ENCODE results near the gene FXYD5. TPM values are rescaled to one million over a fixed set of nuclear protein-coding genes. Genes with fewer than 3 reads are reported as not detected.

Gene FXYD5
- total RNA-seq, 6 experiments from 2014 or later, result 317 to 417 (median 353) TPM

- Mint-ChIP-seq H3K36me3 (ENCODE audit: low read depth) (no peaks in the 10 kb centered on the region), H3K9me3 (no peaks in the 10 kb centered on the region), H3K4me3 (no peak overlapping the region), H3K4me1 (ENCODE audit: low read depth) (no peaks in the 10 kb centered on the region), H3K27ac (no peak overlapping the region), H3K27me3 (ENCODE audit: insufficient read depth) (peaks cover 15% of the 10 kb centered on the region)
- DNase-seq, result no peak
- TF ChIP-seq CTCF (IDR thresholded peaks at IDR 0.05), result no peak
Measured at GRCh38 chr19:35207391-35207871, 52.9 kb downstream of the FXYD5 start.

- Mint-ChIP-seq H3K27ac (no peak overlapping the region), H3K27me3 (ENCODE audit: insufficient read depth) (peaks cover 15% of the 10 kb centered on the region), H3K36me3 (ENCODE audit: low read depth) (no peaks in the 10 kb centered on the region), H3K4me3 (no peak overlapping the region), H3K9me3 (no peaks in the 10 kb centered on the region), H3K4me1 (ENCODE audit: low read depth) (no peaks in the 10 kb centered on the region)
- no peak for DNase-seq
- TF ChIP-seq CTCF (IDR thresholded peaks at IDR 0.05), result no peak
Measured at GRCh38 chr19:35208121-35208520, 53.6 kb downstream of the FXYD5 start.

GRCh38 chr19:35209646-35210045 is 55.1 kb downstream of the FXYD5 start:
- TF ChIP-seq CTCF (IDR thresholded peaks at IDR 0.05), result no peak
- Mint-ChIP-seq H3K36me3 (ENCODE audit: low read depth) (no peaks in the 10 kb centered on the region), H3K27me3 (ENCODE audit: insufficient read depth) (peaks cover 15% of the 10 kb centered on the region)

GRCh38 chr19:35211545-35212230 is 57.2 kb downstream of the FXYD5 start:
- H3K9me3 Mint-ChIP-seq, result no peaks in the 10 kb centered on the region
- TF ChIP-seq CTCF (IDR thresholded peaks at IDR 0.05), result no peak; the same call in 1 of the 2 replicates
- no peaks in the 10 kb centered on the region for H3K36me3 Mint-ChIP-seq (ENCODE audit: low read depth)
- DNase-seq, result no peak
- no peak overlapping the region for H3K27ac Mint-ChIP-seq
- H3K27me3 Mint-ChIP-seq (ENCODE audit: insufficient read depth), result peaks cover 12% of the 10 kb centered on the region
- no peak overlapping the region for H3K4me3 Mint-ChIP-seq
- H3K4me1 Mint-ChIP-seq (ENCODE audit: low read depth), result peaks cover 19% of the 10 kb centered on the region

More at GRCh38 chr19:35209646-35210045, 55.1 kb downstream of the FXYD5 start:
- DNase-seq, result no peak
- H3K4me1 Mint-ChIP-seq (ENCODE audit: low read depth), result peaks cover 11% of the 10 kb centered on the region; the same call in 1 of the 2 replicates
- H3K9me3 Mint-ChIP-seq, result no peaks in the 10 kb centered on the region
- H3K27ac Mint-ChIP-seq, result no peak overlapping the region
- no peak overlapping the region for H3K4me3 Mint-ChIP-seq

- TF ChIP-seq CTCF (IDR thresholded peaks at IDR 0.05), result no peak
- H3K9me3 Mint-ChIP-seq, result no peaks in the 10 kb centered on the region
- H3K4me1 Mint-ChIP-seq (ENCODE audit: low read depth), result peaks cover 19% of the 10 kb centered on the region
- no peaks in the 10 kb centered on the region for H3K36me3 Mint-ChIP-seq (ENCODE audit: low read depth)
- DNase-seq, result no peak
- peaks cover 11% of the 10 kb centered on the region for H3K27me3 Mint-ChIP-seq (ENCODE audit: insufficient read depth)
- H3K4me3 Mint-ChIP-seq, result no peak overlapping the region
- no peak overlapping the region for H3K27ac Mint-ChIP-seq
Measured at GRCh38 chr19:35212241-35212640, 57.7 kb downstream of the FXYD5 start.

Measured in HFFc6 (cell line).